KMS-11 (cell line): ENCODE results near the gene SPATA31D3.
"Not testable (repeated sequence)": the region's sequence is repeated elsewhere in the genome, so short reads cannot be mapped to it uniquely, and the experiment has no call there.

Source experiments
- H2AFZ ChIP-seq: fragments of 200-600 bp; sonication (generic); 2 replicates; pipeline ENCODE4 v1.6.1; 2016; ENCODE audit warnings: antibody characterized with exemption, mixed run types, low read depth
- H3K27ac ChIP-seq: fragments of 200-600 bp; sonication (generic); 2 replicates; pipeline ENCODE4 v1.6.1; 2016; ENCODE audit warnings: mild to moderate bottlenecking, mixed run types
- H3K27me3 ChIP-seq: fragments of 200-600 bp; sonication (generic); 2 replicates; pipeline ENCODE4 v1.6.1; 2017; ENCODE audit warnings: mild to moderate bottlenecking, low read depth, mixed run types, moderate library complexity; ENCODE audit not compliant: insufficient read depth
- H3K36me3 ChIP-seq: fragments of 200-600 bp; sonication (generic); 2 replicates; pipeline ENCODE4 v1.6.1; 2017; ENCODE audit warnings: mild to moderate bottlenecking, mixed run types; ENCODE audit not compliant: insufficient read depth
- H3K4me1 ChIP-seq: fragments of 200-600 bp; sonication (generic); 2 replicates; pipeline ENCODE4 v1.6.1; 2016; ENCODE audit warnings: mild to moderate bottlenecking, low read depth, mixed run types; ENCODE audit not compliant: poor library complexity, severe bottlenecking
- H3K4me2 ChIP-seq: fragments of 200-600 bp; sonication (generic); 2 replicates; pipeline ENCODE4 v1.7.0; 2016; ENCODE audit warnings: mild to moderate bottlenecking, mixed run types
- H3K4me3 ChIP-seq: fragments of 200-600 bp; sonication (generic); IDR thresholded peaks from 2 replicates; pipeline ENCODE4 v1.6.1; 2017; ENCODE audit warnings: low read depth, low read length, mixed read lengths; ENCODE audit not compliant: insufficient read depth
- H3K79me2 ChIP-seq: fragments of 200-600 bp; sonication (generic); 2 replicates; pipeline ENCODE4 v1.6.1; 2016; ENCODE audit warnings: low read depth, mixed run types; ENCODE audit not compliant: insufficient read depth
- H3K9ac ChIP-seq: fragments of 200-600 bp; sonication (generic); 2 replicates; pipeline ENCODE4 v1.6.1; 2016; ENCODE audit warnings: mild to moderate bottlenecking, mixed run types
- H4K20me1 ChIP-seq: fragments of 200-600 bp; sonication (generic); 2 replicates; pipeline ENCODE4 v1.6.1; 2016; ENCODE audit warnings: mild to moderate bottlenecking, mixed run types; ENCODE audit not compliant: insufficient read depth
- TF ChIP-seq, protein P1 (sequence below): fragments of 200-600 bp; sonication (generic); conservative IDR thresholded peaks from 2 replicates; pipeline ENCODE4 v1.6.1; 2017; ENCODE audit warnings: low read depth, mild to moderate bottlenecking, antibody characterized with exemption, low read length, moderate library complexity, mixed read lengths

SPATA31D3 gene

DNA sequence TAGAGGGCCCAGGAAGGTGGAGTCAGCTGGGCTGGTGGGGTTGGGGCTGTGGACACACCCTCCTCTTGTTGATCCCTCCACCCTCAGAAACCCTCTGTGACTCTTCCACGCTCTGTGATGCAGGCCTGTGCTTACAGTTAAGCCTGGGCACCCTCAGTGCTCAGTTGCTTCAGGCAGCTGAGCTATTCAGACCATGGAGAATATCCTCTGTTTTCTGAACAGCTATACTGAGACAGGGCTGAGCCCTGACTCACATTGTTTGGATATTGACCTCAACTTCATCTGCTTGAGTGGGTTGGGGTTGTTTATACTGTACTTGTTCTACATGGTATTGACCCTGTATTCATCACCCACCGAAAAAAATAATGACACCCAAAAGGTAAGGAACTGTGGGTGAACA is at the start of gene SPATA31D3:
Gene SPATA31D3, plus strand, starts transcription at position 108 of the 400 bp plus-strand sequence. Its CDS starts 86 bp downstream, at position 194.
- H3K36me3 ChIP-seq, H3K27ac ChIP-seq, H3K4me2 ChIP-seq, H3K79me2 ChIP-seq, H3K9ac ChIP-seq, H3K4me3 ChIP-seq, H2AFZ ChIP-seq, H4K20me1 ChIP-seq, H3K4me1 ChIP-seq, H3K27me3 ChIP-seq: not testable (repeated sequence)

DNA sequence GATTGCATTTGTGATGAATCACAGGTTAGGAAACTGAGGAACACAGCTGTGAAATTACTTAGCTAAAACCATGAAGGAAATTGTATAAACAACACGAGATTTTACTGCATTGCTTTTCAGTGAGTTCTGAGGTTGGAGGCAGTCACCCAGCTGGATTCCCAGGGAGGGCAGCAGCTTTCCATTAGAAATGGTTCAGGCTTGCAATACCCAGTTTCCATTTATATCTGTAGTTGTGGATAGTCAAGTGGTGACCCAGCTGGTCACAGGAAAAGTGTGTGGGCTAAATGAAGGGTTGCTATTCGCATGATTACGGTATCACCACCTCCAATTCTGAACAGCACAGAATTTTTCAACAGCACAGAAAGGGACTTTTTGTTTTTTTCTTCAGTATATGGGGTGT is 49.4 kb upstream of the SPATA31D3 start:
- Histone ChIP-seq H3K9ac (no peak overlapping the region), H3K79me2 (no peaks in the 10 kb centered on the region), H4K20me1 (no peaks in the 10 kb centered on the region), H3K36me3 (no peaks in the 10 kb centered on the region), H3K4me1 (no peaks in the 10 kb centered on the region), H3K27ac (no peak overlapping the region), H3K27me3 (no peaks in the 10 kb centered on the region), H3K4me3 (no peak overlapping the region), H2AFZ (no peak overlapping the region), H3K4me2 (no peak overlapping the region)
- TF ChIP-seq, protein P1, sequence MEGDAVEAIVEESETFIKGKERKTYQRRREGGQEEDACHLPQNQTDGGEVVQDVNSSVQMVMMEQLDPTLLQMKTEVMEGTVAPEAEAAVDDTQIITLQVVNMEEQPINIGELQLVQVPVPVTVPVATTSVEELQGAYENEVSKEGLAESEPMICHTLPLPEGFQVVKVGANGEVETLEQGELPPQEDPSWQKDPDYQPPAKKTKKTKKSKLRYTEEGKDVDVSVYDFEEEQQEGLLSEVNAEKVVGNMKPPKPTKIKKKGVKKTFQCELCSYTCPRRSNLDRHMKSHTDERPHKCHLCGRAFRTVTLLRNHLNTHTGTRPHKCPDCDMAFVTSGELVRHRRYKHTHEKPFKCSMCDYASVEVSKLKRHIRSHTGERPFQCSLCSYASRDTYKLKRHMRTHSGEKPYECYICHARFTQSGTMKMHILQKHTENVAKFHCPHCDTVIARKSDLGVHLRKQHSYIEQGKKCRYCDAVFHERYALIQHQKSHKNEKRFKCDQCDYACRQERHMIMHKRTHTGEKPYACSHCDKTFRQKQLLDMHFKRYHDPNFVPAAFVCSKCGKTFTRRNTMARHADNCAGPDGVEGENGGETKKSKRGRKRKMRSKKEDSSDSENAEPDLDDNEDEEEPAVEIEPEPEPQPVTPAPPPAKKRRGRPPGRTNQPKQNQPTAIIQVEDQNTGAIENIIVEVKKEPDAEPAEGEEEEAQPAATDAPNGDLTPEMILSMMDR, result no peak

DNA sequence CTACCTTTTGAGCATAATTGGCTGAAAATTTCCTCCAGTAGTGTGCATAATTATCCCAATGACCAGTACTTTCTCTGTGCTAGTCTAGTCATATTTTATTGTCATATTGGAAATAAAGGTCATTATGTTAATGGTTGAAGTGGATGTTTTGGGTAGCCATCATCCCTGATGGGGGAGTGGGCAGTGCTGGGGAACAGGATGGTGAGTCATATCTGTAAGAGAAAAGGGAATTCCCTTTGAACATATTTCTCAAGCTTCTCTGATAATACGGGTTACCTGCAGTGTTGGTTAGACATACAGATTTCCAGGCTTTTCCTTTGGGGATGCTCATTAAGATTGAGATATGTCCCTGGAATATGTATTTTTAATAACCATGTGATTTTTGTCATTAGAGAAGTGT is 48.4 kb upstream of the SPATA31D3 start:
- TF ChIP-seq, protein P1, result no peak
- H3K36me3 ChIP-seq, result no peaks in the 10 kb centered on the region
- H3K27ac ChIP-seq, result no peak overlapping the region
- H3K79me2 ChIP-seq, result no peaks in the 10 kb centered on the region
- H3K4me2 ChIP-seq, result no peak overlapping the region
- H4K20me1 ChIP-seq, result no peaks in the 10 kb centered on the region
- no peak overlapping the region for H2AFZ ChIP-seq
- H3K9ac ChIP-seq, result no peak overlapping the region
- H3K4me1 ChIP-seq, result no peaks in the 10 kb centered on the region
- no peaks in the 10 kb centered on the region for H3K27me3 ChIP-seq
- H3K4me3 ChIP-seq, result no peak overlapping the region

DNA sequence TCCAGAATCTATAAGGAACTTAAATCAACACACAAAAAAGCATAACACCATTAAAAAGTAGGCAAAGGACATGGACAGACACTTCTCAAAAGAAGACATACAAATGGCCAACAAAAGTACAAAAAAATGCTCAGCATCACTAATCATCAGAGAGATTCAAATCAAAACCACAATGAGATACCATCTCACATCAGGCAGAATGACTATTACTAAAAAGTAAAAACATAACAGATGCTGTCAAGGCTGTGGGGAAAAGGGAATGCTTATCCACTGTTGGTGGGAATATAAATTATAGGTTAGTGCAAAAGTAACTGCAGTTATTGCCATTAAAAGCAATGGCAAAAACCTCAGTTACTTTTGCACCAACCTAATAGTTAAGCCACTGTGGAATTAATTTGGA is 47.2 kb upstream of the SPATA31D3 start:
- no peaks in the 10 kb centered on the region for H3K79me2 ChIP-seq
- H4K20me1 ChIP-seq, result no peaks in the 10 kb centered on the region
- no peak overlapping the region for H3K9ac ChIP-seq
- TF ChIP-seq, protein P1, result no peak
- H3K27ac ChIP-seq, result no peak overlapping the region
- no peaks in the 10 kb centered on the region for H3K36me3 ChIP-seq
- H3K4me1 ChIP-seq, result no peaks in the 10 kb centered on the region
- H3K4me3 ChIP-seq, result no peak overlapping the region
- H3K4me2 ChIP-seq, result no peak overlapping the region
- no peaks in the 10 kb centered on the region for H3K27me3 ChIP-seq
- no peak overlapping the region for H2AFZ ChIP-seq

DNA sequence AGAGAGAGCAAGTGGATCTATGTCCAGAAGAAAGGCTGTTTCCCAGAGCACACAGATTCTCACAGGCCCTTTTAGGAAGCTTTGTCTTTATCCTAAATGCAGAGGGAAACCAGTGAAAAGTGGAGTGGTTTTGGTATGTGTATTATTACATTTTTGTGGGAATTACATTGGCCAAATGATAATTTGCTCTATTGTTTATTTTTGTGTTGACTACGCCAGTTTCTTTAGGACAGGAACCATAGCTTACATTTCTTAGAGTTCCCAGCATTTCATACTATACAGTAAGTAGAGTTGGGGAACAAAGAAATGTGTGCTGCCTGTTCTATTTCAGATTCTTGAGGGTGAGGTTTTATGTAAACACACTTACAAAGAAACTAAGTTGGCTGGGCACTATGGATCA is 44.4 kb upstream of the SPATA31D3 start:
- H3K4me2 ChIP-seq, result no peak overlapping the region
- no peaks in the 10 kb centered on the region for H3K36me3 ChIP-seq
- no peak overlapping the region for H2AFZ ChIP-seq
- H3K4me3 ChIP-seq, result no peak overlapping the region
- H3K27me3 ChIP-seq, result no peaks in the 10 kb centered on the region
- H3K27ac ChIP-seq, result no peak overlapping the region
- no peak overlapping the region for H3K9ac ChIP-seq
- TF ChIP-seq, protein P1, result no peak
- no peaks in the 10 kb centered on the region for H4K20me1 ChIP-seq
- H3K79me2 ChIP-seq, result no peaks in the 10 kb centered on the region
- no peaks in the 10 kb centered on the region for H3K4me1 ChIP-seq
